Activated CD4-positive, alpha-beta T cell treated with anti-CD3 and anti-CD28 coated beads for 1 hour (primary cell): ENCODE data around the gene HDAC4.

Experiments
- DNase-seq: peaks from one replicate; pipeline ENCODE4 v3.0.0-alpha.2; 2020

The HDAC4 gene

GRCh38 chr2:239383036-239383758 is 17.6 kb downstream of the HDAC4 start:
- DNase-seq = no peak

GRCh38 chr2:239382384-239382880 is 18.4 kb downstream of the HDAC4 start:
- DNase-seq = no peak

- DNase-seq = no peak
These were observed 19.1 kb downstream of the HDAC4 start for GRCh38 chr2:239381709-239382134.

GRCh38 chr2:239380831-239381708 is 19.8 kb downstream of the HDAC4 start:
- DNase-seq = peak; percentile 54

- DNase-seq = no peak
These were observed 21.1 kb downstream of the HDAC4 start for GRCh38 chr2:239379641-239380170.

GRCh38 chr2:239378918-239379640 is 21.7 kb downstream of the HDAC4 start:
- no peak for DNase-seq

- no peak for DNase-seq
These were observed 22.6 kb downstream of the HDAC4 start for GRCh38 chr2:239378021-239378917.

GRCh38 chr2:239377591-239377990 is 23.2 kb downstream of the HDAC4 start:
- no peak for DNase-seq

- no peak for DNase-seq
These were observed 23.8 kb downstream of the HDAC4 start for GRCh38 chr2:239376942-239377531.

- DNase-seq = no peak
These were observed 24.5 kb downstream of the HDAC4 start for GRCh38 chr2:239376351-239376750.

- DNase-seq = no peak
These were observed 25.4 kb downstream of the HDAC4 start for GRCh38 chr2:239375278-239376061.

- no peak for DNase-seq
These were observed 25.9 kb downstream of the HDAC4 start for GRCh38 chr2:239374896-239375277.

- DNase-seq = no peak
These were observed 28.0 kb downstream of the HDAC4 start for GRCh38 chr2:239372835-239373234.

GRCh38 chr2:239371726-239372686 is 28.8 kb downstream of the HDAC4 start:
- no peak for DNase-seq

GRCh38 chr2:239370876-239371725 is 29.7 kb downstream of the HDAC4 start:
- no peak for DNase-seq

- DNase-seq = no peak
These were observed 30.4 kb downstream of the HDAC4 start for GRCh38 chr2:239370403-239370802.

- DNase-seq = peak; percentile 47
These were observed 31.1 kb downstream of the HDAC4 start for GRCh38 chr2:239369631-239370161.

GRCh38 chr2:239368906-239369552 is 31.8 kb downstream of the HDAC4 start:
- no peak for DNase-seq
